ENCODE data around the gene NOTCH3. TPM values are rescaled to one million over a fixed set of nuclear protein-coding genes. Genes with fewer than 3 reads are reported as not detected.

The NOTCH3 gene
- total RNA-seq, 1 experiment from 2014 or later, result 39.4 TPM

- no peak for TF ChIP-seq REST (IDR thresholded peaks at IDR 0.05; ENCODE audit: low read depth)
- no peak for TF ChIP-seq YY1 (IDR thresholded peaks at IDR 0.05; ENCODE audit: extremely low read depth, insufficient replicate concordance, low read depth, low read length)
Observed at GRCh38 chr19:15201374-15202023, 704 bp upstream of the NOTCH3 start (continued).

GRCh38 chr19:15199661-15200552, 888 bp downstream of the NOTCH3 start:
- TF ChIP-seq SRF (IDR thresholded peaks at IDR 0.05; ENCODE audit: low read depth) (no peak), YY1 (IDR thresholded peaks at IDR 0.05; ENCODE audit: extremely low read depth, insufficient replicate concordance, low read depth, low read length) (peak; percentile 15)
- peak overlapping the region; percentile 79; the same call in 1 of the 2 replicates for H3K27ac ChIP-seq (ENCODE audit: low read depth, low read length)
- H3K4me1 ChIP-seq (ENCODE audit: control insufficient read depth in 1 of 2, insufficient read depth in 2 of 2, low read length in 2 of 2), result peaks cover 21 to 43% of the 10 kb centered on the region in 2 experiments
- BruUV-seq (replicated peaks), result no TSS peak
- H4K20me1 ChIP-seq (ENCODE audit: insufficient read depth), result no peaks in the 10 kb centered on the region
- DNase-seq (ENCODE audit: low read depth, low spot score), result no peak
- ATAC-seq, result no peak
- H3K4me3 ChIP-seq (replicated peaks in 1 of 2; ENCODE audit: low read depth in 1 of 2, low read length in 2 of 2), result peak overlapping the region; percentile 69 to 74
- ChIA-PET CTCF (no interaction called here), RAD21 (ENCODE audit: low non-redundant PET in 1 of 2, low total read pairs in 2 of 2, uncharacterized antibody in 2 of 2, unreplicated experiment in 2 of 2) (no interaction called here), POLR2A (no interaction called here)
- no peaks in the 10 kb centered on the region for H3K27me3 ChIP-seq (ENCODE audit: insufficient read depth, low read length)
- H3K9ac ChIP-seq (ENCODE audit: low read length), result peak overlapping the region; percentile 70
- no peak overlapping the region for H2AFZ ChIP-seq (ENCODE audit: low read depth, low read length, poor library complexity, severe bottlenecking)
- peak overlapping the region; percentile 91 for H3K4me2 ChIP-seq (ENCODE audit: low read length)
- no peaks in the 10 kb centered on the region for H3K9me2 ChIP-seq (ENCODE audit: insufficient read depth)
- intact Hi-C loops (cut with micrococcal nuclease), result no loop called here
- no peaks in the 10 kb centered on the region for H3K79me2 ChIP-seq (ENCODE audit: insufficient read depth, low read length)
- peaks cover 0 to 3% of the 10 kb centered on the region in 2 experiments; a peak in 2 of 4 replicates for H3K36me3 ChIP-seq (ENCODE audit: control insufficient read depth in 1 of 2, insufficient read depth in 2 of 2, low read length in 2 of 2)
- no peaks in the 10 kb centered on the region for H3K9me3 ChIP-seq (ENCODE audit: control insufficient read depth in 1 of 2, insufficient read depth in 1 of 2, low read depth in 1 of 2, low read length in 2 of 2)
